ENCODE measurements around the gene HOXD8. TPM values are rescaled to one million over a fixed set of nuclear protein-coding genes. Genes with fewer than 3 reads are reported as not detected.

Gene HOXD8
- total RNA-seq, 1 experiment from 2014 or later: 1.9 TPM

GRCh38 chr2:176125772-176126054 lies 3.8 kb upstream of the HOXD8 start:
- intact Hi-C loops (cut with micrococcal nuclease): loop anchor here (2.0 kb wide), 1 partner anchor 513 kb away; no protein-coding TSS in a partner anchor
- Histone ChIP-seq H3F3A (ENCODE audit: low read length, unreplicated experiment) (no peaks in the 10 kb centered on the region), H3K4me1 (ENCODE audit: insufficient read depth, low read length) (no peaks in the 10 kb centered on the region), H3K36me3 (ENCODE audit: low read depth, low read length) (no peaks in the 10 kb centered on the region; the same call in 1 of the 2 replicates), H3K27me3 (ENCODE audit: low read length) (no peaks in the 10 kb centered on the region), H3K9ac (ENCODE audit: low read length) (no peak overlapping the region), H3K4me2 (ENCODE audit: low read length) (no peak overlapping the region), H4K20me1 (ENCODE audit: low read length) (no peaks in the 10 kb centered on the region), H2AFZ (ENCODE audit: low read length) (no peak overlapping the region), H3K9me3 (ENCODE audit: low read length) (no peaks in the 10 kb centered on the region), H3K9me2 (replicated peaks; ENCODE audit: low read length) (no peaks in the 10 kb centered on the region), H3K27ac (ENCODE audit: low read length) (no peak overlapping the region), H3K79me2 (ENCODE audit: low read length) (no peaks in the 10 kb centered on the region), H3K4me3 (ENCODE audit: low read length) (no peak overlapping the region)
- ChIA-PET POLR2A (ENCODE audit: unreplicated experiment) (no interaction called here), CTCF (interaction anchor here (0.5 kb wide), 1 partner anchor 526 kb away, joined by 3 read pairs; no protein-coding TSS in a partner anchor)
- BruUV-seq (replicated peaks): no TSS peak
- DNase-seq: no peak
- no peak for ATAC-seq
- no peak for TF ChIP-seq CTCF (conservative IDR thresholded peaks at IDR 0.05; ENCODE audit: low read depth, low read length)
- TF ChIP-seq EZH2phosphoT487 (IDR thresholded peaks at IDR 0.05; ENCODE audit: borderline replicate concordance, low read length): no peak

GRCh38 chr2:176126929-176127773 lies 2.4 kb upstream of the HOXD8 start:
- Histone ChIP-seq H3K9ac (ENCODE audit: low read length) (no peak overlapping the region), H3K27me3 (ENCODE audit: low read length) (no peaks in the 10 kb centered on the region), H3K4me1 (ENCODE audit: insufficient read depth, low read length) (peaks cover 10% of the 10 kb centered on the region), H3K4me2 (ENCODE audit: low read length) (peak overlapping the region; percentile 84), H2AFZ (ENCODE audit: low read length) (peak overlapping the region; percentile 71), H3K4me3 (ENCODE audit: low read length) (peak overlapping the region; percentile 62), H3K9me3 (ENCODE audit: low read length) (no peaks in the 10 kb centered on the region), H3K36me3 (ENCODE audit: low read depth, low read length) (no peaks in the 10 kb centered on the region; the same call in 1 of the 2 replicates), H3F3A (ENCODE audit: low read length, unreplicated experiment) (no peaks in the 10 kb centered on the region), H3K27ac (ENCODE audit: low read length) (no peak overlapping the region), H3K9me2 (replicated peaks; ENCODE audit: low read length) (no peaks in the 10 kb centered on the region), H4K20me1 (ENCODE audit: low read length) (no peaks in the 10 kb centered on the region), H3K79me2 (ENCODE audit: low read length) (no peaks in the 10 kb centered on the region)
- ChIA-PET POLR2A (ENCODE audit: unreplicated experiment) (no interaction called here), CTCF (interaction anchor here (0.6 to 2.4 kb wide), 13 partner anchors 190 to 1030 kb away, joined by 3 to 26 read pairs (median 6); no protein-coding TSS in a partner anchor)
- intact Hi-C loops (cut with micrococcal nuclease): loop anchor here (1.0 to 2.0 kb wide), 4 partner anchors 512 to 1020 kb away; no protein-coding TSS in a partner anchor
- no TSS peak for BruUV-seq (replicated peaks)
- TF ChIP-seq EZH2 (IDR thresholded peaks at IDR 0.05; ENCODE audit: low read length, unreplicated experiment) (no peak), CTCF (conservative IDR thresholded peaks at IDR 0.05; ENCODE audit: low read depth, low read length) (peak; percentile 93), EZH2phosphoT487 (IDR thresholded peaks at IDR 0.05; ENCODE audit: borderline replicate concordance, low read length) (no peak)
- DNase-seq (peak; percentile 78), ATAC-seq (0 out of 2 replicates have a peak, but pooled peaks have one; percentile 14)

- no peaks in the 10 kb centered on the region for H3F3A ChIP-seq (ENCODE audit: low read length, unreplicated experiment)
- no peak overlapping the region for H3K27ac ChIP-seq (ENCODE audit: low read length)
- no peak for TF ChIP-seq CTCF (conservative IDR thresholded peaks at IDR 0.05; ENCODE audit: low read depth, low read length)
- TF ChIP-seq EZH2 (IDR thresholded peaks at IDR 0.05; ENCODE audit: low read length, unreplicated experiment): no peak
- no peak for TF ChIP-seq EZH2phosphoT487 (IDR thresholded peaks at IDR 0.05; ENCODE audit: borderline replicate concordance, low read length)
- CTCF ChIA-PET: interaction anchor here (0.6 to 2.4 kb wide), 9 partner anchors 318 to 1021 kb away, joined by 3 to 26 read pairs (median 8); no protein-coding TSS in a partner anchor
- H3K9me2 ChIP-seq (replicated peaks; ENCODE audit: low read length): no peaks in the 10 kb centered on the region
- ATAC-seq (no peak), DNase-seq (no peak)
- intact Hi-C loops (cut with micrococcal nuclease): loop anchor here (1.0 to 2.0 kb wide), 4 partner anchors 511 to 1020 kb away; no protein-coding TSS in a partner anchor
- H3K4me3 ChIP-seq (ENCODE audit: low read length): peak overlapping the region; percentile 62; the same call in 1 of the 2 replicates
- H4K20me1 ChIP-seq (ENCODE audit: low read length): no peaks in the 10 kb centered on the region
- no peak overlapping the region for H3K9ac ChIP-seq (ENCODE audit: low read length)
- H3K9me3 ChIP-seq (ENCODE audit: low read length): no peaks in the 10 kb centered on the region
- peaks cover 10% of the 10 kb centered on the region for H3K4me1 ChIP-seq (ENCODE audit: insufficient read depth, low read length)
- POLR2A ChIA-PET (ENCODE audit: unreplicated experiment): no interaction called here
- no TSS peak for BruUV-seq (replicated peaks)
- H2AFZ ChIP-seq (ENCODE audit: low read length): peak overlapping the region; percentile 71
- no peaks in the 10 kb centered on the region for H3K79me2 ChIP-seq (ENCODE audit: low read length)
- H3K4me2 ChIP-seq (ENCODE audit: low read length): peak overlapping the region; percentile 84
- H3K36me3 ChIP-seq (ENCODE audit: low read depth, low read length): no peaks in the 10 kb centered on the region; the same call in 1 of the 2 replicates
- H3K27me3 ChIP-seq (ENCODE audit: low read length): no peaks in the 10 kb centered on the region
These were observed 1.8 kb upstream of the HOXD8 start for GRCh38 chr2:176127774-176128072.
